ENCODE results near the gene PPP1R8. TPM values are rescaled to one million over a fixed set of nuclear protein-coding genes. Genes with fewer than 3 reads are reported as not detected.

The PPP1R8 gene
- total RNA-seq, 1 experiment from 2014 or later = 52.1 TPM

DNA sequence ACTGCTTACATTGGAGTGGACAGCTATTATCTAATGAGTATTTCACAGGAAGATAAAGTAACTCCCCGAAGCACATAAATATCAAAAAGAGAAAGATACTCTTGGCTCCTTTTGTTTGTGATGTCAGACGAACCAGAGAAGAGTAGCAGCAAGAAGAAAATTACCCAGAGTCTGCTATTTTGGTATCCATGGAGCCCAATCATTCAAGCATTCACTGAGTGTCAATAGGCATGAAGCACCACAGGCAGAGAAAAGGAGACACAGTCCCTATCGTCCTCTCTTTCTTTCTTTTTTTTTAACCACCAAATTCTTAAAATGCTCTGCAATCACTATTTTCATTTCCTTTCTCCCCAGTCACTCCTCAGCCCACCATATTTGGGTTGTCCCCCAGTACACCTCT is 63.9 kb downstream of the PPP1R8 start:
- DNase-seq (ENCODE audit: low read depth) = no peak

Other genes starting within 250 kb of the PPP1R8 start
- 6.0 and 19.1 TPM in 2 replicates for gene AHDC1, start 226.6 kb upstream of the PPP1R8 start, total RNA-seq (2014; rRNA removed; shearing (Covaris generic))
- gene FGR, start 195.6 kb upstream of the PPP1R8 start, total RNA-seq (2014; rRNA removed; shearing (Covaris generic)) = 0.17 TPM in 1 of 2 replicates, not detected in the other
- 3,501 and 4,716 TPM in 2 replicates for gene IFI6, start 158.6 kb upstream of the PPP1R8 start, total RNA-seq (2014; rRNA removed; shearing (Covaris generic))
- 22.7 and 26.4 TPM in 2 replicates for gene FAM76A, start 104.8 kb upstream of the PPP1R8 start, total RNA-seq (2014; rRNA removed; shearing (Covaris generic))
- gene STX12, start 57.6 kb upstream of the PPP1R8 start, total RNA-seq (2014; rRNA removed; shearing (Covaris generic)) = 54.4 and 59.1 TPM in 2 replicates
- gene THEMIS2, start 41.8 kb downstream of the PPP1R8 start, total RNA-seq (2014; rRNA removed; shearing (Covaris generic)) = 13.6 and 23.5 TPM in 2 replicates
- gene RPA2, start 83.8 kb downstream of the PPP1R8 start, total RNA-seq (2014; rRNA removed; shearing (Covaris generic)) = 110 and 111 TPM in 2 replicates
- gene SMPDL3B, start 104.2 kb downstream of the PPP1R8 start, total RNA-seq (2014; rRNA removed; shearing (Covaris generic)) = 0.10 and 1.1 TPM in 2 replicates
- gene XKR8, start 129.2 kb downstream of the PPP1R8 start, total RNA-seq (2014; rRNA removed; shearing (Covaris generic)) = 1.7 and 3.4 TPM in 2 replicates